ENCODE measurements around the gene GPC6. TPM values are rescaled to one million over a fixed set of nuclear protein-coding genes. Genes with fewer than 3 reads are reported as not detected.

GPC6 gene
- total RNA-seq, 1 donor from 2014 or later, result 42.9 TPM

- Mint-ChIP-seq H3K36me3 (peaks cover 8% of the 10 kb centered on the region), H3K27ac (no peak overlapping the region), H3K4me3 (no peak overlapping the region), H3K9me3 (peaks cover 5% of the 10 kb centered on the region), H3K4me1 (no peaks in the 10 kb centered on the region), H3K27me3 (ENCODE audit: insufficient read depth, low read depth) (no peaks in the 10 kb centered on the region)
- H3K4me1 ChIP-seq, result no peaks in the 10 kb centered on the region
- TF ChIP-seq EZH2 (IDR thresholded peaks at IDR 0.05) (no peak), EZH2phosphoT487 (IDR thresholded peaks at IDR 0.05) (no peak), CTCF (IDR thresholded peaks at IDR 0.05) (no peak)
- H3F3A ChIP-seq (ENCODE audit: low read depth), result no peaks in the 10 kb centered on the region
- no peaks in the 10 kb centered on the region for H4K20me1 ChIP-seq (ENCODE audit: low read depth)
- no peak overlapping the region for H3K27ac ChIP-seq
- DNase-seq (ENCODE audit: low spot score), result no peak
- H3K9me3 ChIP-seq (ENCODE audit: low read depth), result no peaks in the 10 kb centered on the region
- H3K79me2 ChIP-seq (ENCODE audit: low read depth), result no peaks in the 10 kb centered on the region
- no peaks in the 10 kb centered on the region for H3K27me3 ChIP-seq
- no peak overlapping the region for H3K4me2 ChIP-seq
- no peak overlapping the region for H3K4me3 ChIP-seq
- H2AFZ ChIP-seq (replicated peaks), result no peak overlapping the region
- no peaks in the 10 kb centered on the region for H3K36me3 ChIP-seq
- no peak overlapping the region for H3K9ac ChIP-seq
Measured at GRCh38 chr13:94400874-94401273, 1174.3 kb downstream of the GPC6 start.

- H3K9me3 Mint-ChIP-seq, result no peaks in the 10 kb centered on the region
- DNase-seq (ENCODE audit: low spot score), result no peak
- H3K27ac Mint-ChIP-seq, result no peak overlapping the region
- no peak overlapping the region for H3K4me3 Mint-ChIP-seq
- no peaks in the 10 kb centered on the region for H3K36me3 Mint-ChIP-seq
- H2AFZ ChIP-seq (replicated peaks), result no peak overlapping the region
- no peak overlapping the region for H3K27ac ChIP-seq
- no peaks in the 10 kb centered on the region for H3K27me3 ChIP-seq
- no peaks in the 10 kb centered on the region for H3K9me3 ChIP-seq (ENCODE audit: low read depth)
- peaks cover 4% of the 10 kb centered on the region for H3K4me1 ChIP-seq
- no peaks in the 10 kb centered on the region for H4K20me1 ChIP-seq (ENCODE audit: low read depth)
- TF ChIP-seq CTCF (IDR thresholded peaks at IDR 0.05) (no peak), EZH2phosphoT487 (IDR thresholded peaks at IDR 0.05) (no peak), EZH2 (IDR thresholded peaks at IDR 0.05) (no peak)
- no peak overlapping the region for H3K4me2 ChIP-seq
- no peaks in the 10 kb centered on the region for H3F3A ChIP-seq (ENCODE audit: low read depth)
- H3K4me1 Mint-ChIP-seq, result peaks cover 12% of the 10 kb centered on the region
- no peaks in the 10 kb centered on the region for H3K36me3 ChIP-seq
- H3K9ac ChIP-seq, result no peak overlapping the region
- H3K27me3 Mint-ChIP-seq (ENCODE audit: insufficient read depth, low read depth), result no peaks in the 10 kb centered on the region
- no peaks in the 10 kb centered on the region for H3K79me2 ChIP-seq (ENCODE audit: low read depth)
- no peak overlapping the region for H3K4me3 ChIP-seq
Measured at GRCh38 chr13:94408314-94409036, 1181.9 kb downstream of the GPC6 start.

GRCh38 chr13:94411747-94412146, 1185.1 kb downstream of the GPC6 start:
- Mint-ChIP-seq H3K9me3 (no peaks in the 10 kb centered on the region), H3K4me1 (peaks cover 22% of the 10 kb centered on the region), H3K4me3 (no peak overlapping the region), H3K36me3 (no peaks in the 10 kb centered on the region), H3K27me3 (ENCODE audit: insufficient read depth, low read depth) (no peaks in the 10 kb centered on the region), H3K27ac (no peak overlapping the region)
- H3K4me3 ChIP-seq, result no peak overlapping the region
- H3K27ac ChIP-seq, result no peak overlapping the region
- no peak for TF ChIP-seq EZH2 (IDR thresholded peaks at IDR 0.05)
- no peak for TF ChIP-seq EZH2phosphoT487 (IDR thresholded peaks at IDR 0.05)
- no peak for TF ChIP-seq CTCF (IDR thresholded peaks at IDR 0.05)
- H3K4me1 ChIP-seq, result peaks cover 22% of the 10 kb centered on the region
- no peaks in the 10 kb centered on the region for H3K27me3 ChIP-seq
- H3K79me2 ChIP-seq (ENCODE audit: low read depth), result no peaks in the 10 kb centered on the region
- no peak overlapping the region for H2AFZ ChIP-seq (replicated peaks)
- no peak for DNase-seq (ENCODE audit: low spot score)
- H3K4me2 ChIP-seq, result no peak overlapping the region
- no peaks in the 10 kb centered on the region for H3K36me3 ChIP-seq
- H3F3A ChIP-seq (ENCODE audit: low read depth), result peaks cover 15% of the 10 kb centered on the region
- no peak overlapping the region for H3K9ac ChIP-seq
- H3K9me3 ChIP-seq (ENCODE audit: low read depth), result no peaks in the 10 kb centered on the region
- no peaks in the 10 kb centered on the region for H4K20me1 ChIP-seq (ENCODE audit: low read depth)

All from neural progenitor cell (in vitro differentiated cells).